ENCODE measurements around the gene CGNL1.

CGNL1 gene

DNA sequence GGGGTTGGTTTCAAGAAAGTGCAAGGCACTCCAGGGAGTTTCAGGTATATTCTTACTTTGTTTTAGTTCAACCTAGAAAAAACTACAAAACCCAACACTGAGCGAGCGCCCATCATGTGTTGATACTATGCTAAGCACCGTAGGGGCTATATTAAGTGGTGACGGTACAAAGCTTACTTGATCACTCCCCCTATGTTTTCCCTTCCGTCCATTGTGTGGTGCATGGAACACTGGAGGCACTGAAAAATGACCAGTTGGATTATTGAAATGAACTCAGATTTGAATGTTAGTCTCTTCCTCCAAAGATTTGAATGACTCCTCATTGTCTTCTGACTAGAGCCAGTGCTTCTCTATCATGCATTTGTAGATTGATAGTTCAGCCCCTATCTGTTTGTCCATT is 222.0 kb downstream of the CGNL1 start:
- H2AFZ ChIP-seq (ENCODE audit: low read length) = no peak overlapping the region
- no peak overlapping the region for H3K27ac ChIP-seq (ENCODE audit: low read depth, low read length, poor library complexity, severe bottlenecking)
- H3K27me3 ChIP-seq (ENCODE audit: insufficient read depth, low read length) = no peaks in the 10 kb centered on the region
- H4K20me1 ChIP-seq (ENCODE audit: insufficient read depth, low read length) = no peaks in the 10 kb centered on the region
- H3K9ac ChIP-seq (ENCODE audit: low read length) = no peak overlapping the region
- no peak overlapping the region for H3K4me3 ChIP-seq (ENCODE audit: low read depth, low read length, poor library complexity, severe bottlenecking)
- H3K4me2 ChIP-seq (ENCODE audit: low read length) = no peak overlapping the region
- no peak for TF ChIP-seq EZH2 (IDR thresholded peaks at IDR 0.05; ENCODE audit: borderline replicate concordance, low read length)
- TF ChIP-seq, protein P1, sequence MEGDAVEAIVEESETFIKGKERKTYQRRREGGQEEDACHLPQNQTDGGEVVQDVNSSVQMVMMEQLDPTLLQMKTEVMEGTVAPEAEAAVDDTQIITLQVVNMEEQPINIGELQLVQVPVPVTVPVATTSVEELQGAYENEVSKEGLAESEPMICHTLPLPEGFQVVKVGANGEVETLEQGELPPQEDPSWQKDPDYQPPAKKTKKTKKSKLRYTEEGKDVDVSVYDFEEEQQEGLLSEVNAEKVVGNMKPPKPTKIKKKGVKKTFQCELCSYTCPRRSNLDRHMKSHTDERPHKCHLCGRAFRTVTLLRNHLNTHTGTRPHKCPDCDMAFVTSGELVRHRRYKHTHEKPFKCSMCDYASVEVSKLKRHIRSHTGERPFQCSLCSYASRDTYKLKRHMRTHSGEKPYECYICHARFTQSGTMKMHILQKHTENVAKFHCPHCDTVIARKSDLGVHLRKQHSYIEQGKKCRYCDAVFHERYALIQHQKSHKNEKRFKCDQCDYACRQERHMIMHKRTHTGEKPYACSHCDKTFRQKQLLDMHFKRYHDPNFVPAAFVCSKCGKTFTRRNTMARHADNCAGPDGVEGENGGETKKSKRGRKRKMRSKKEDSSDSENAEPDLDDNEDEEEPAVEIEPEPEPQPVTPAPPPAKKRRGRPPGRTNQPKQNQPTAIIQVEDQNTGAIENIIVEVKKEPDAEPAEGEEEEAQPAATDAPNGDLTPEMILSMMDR (IDR thresholded peaks at IDR 0.05; ENCODE audit: low read length) = no peak
- H3K9me2 ChIP-seq (ENCODE audit: low read depth, low read length) = no peaks in the 10 kb centered on the region
- H3F3A ChIP-seq (ENCODE audit: insufficient read depth, low read length) = no peaks in the 10 kb centered on the region
- no peaks in the 10 kb centered on the region for H3K4me1 ChIP-seq (ENCODE audit: insufficient read depth, low read length, severe bottlenecking)
- no peaks in the 10 kb centered on the region for H3K79me2 ChIP-seq (ENCODE audit: insufficient read depth, low read length)
- no peaks in the 10 kb centered on the region for H3K36me3 ChIP-seq (ENCODE audit: insufficient read depth, low read length)
- H3K9me3 ChIP-seq (ENCODE audit: low read length) = no peaks in the 10 kb centered on the region

DNA sequence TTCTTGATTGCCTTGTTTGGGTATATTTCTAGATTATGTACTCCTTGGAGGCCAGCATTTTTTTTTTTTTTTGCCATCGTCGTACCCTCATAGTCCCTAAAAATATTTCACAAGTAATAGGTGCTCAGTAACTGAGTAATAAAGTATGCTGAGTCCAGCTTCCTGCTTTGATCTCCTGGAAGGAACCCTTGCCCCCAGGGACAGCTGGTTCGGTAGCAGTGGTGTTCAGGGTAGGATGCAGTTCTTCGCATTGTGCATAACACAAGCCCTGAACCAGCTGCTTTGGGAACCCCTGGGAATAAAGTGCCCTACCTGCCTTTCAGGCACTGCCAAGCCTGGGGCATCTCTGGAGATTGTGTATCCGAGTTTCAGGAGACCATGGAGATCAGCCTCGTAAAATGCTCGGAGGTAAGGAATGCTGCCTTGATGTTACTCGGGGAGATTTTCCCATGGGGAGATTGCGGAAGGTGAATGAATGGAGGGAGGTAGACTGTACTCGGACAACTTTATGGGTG is 223.0 kb downstream of the CGNL1 start:
- Histone ChIP-seq H2AFZ (ENCODE audit: low read length) (no peak overlapping the region), H3F3A (ENCODE audit: insufficient read depth, low read length) (no peaks in the 10 kb centered on the region), H3K9me2 (ENCODE audit: low read depth, low read length) (no peaks in the 10 kb centered on the region), H3K4me1 (ENCODE audit: insufficient read depth, low read length, severe bottlenecking) (no peaks in the 10 kb centered on the region), H3K4me2 (ENCODE audit: low read length) (no peak overlapping the region), H3K27ac (ENCODE audit: low read depth, low read length, poor library complexity, severe bottlenecking) (no peak overlapping the region), H3K4me3 (ENCODE audit: low read depth, low read length, poor library complexity, severe bottlenecking) (no peak overlapping the region), H3K36me3 (ENCODE audit: insufficient read depth, low read length) (no peaks in the 10 kb centered on the region), H3K27me3 (ENCODE audit: insufficient read depth, low read length) (no peaks in the 10 kb centered on the region), H3K9me3 (ENCODE audit: low read length) (no peaks in the 10 kb centered on the region), H3K9ac (ENCODE audit: low read length) (no peak overlapping the region), H3K79me2 (ENCODE audit: insufficient read depth, low read length) (no peaks in the 10 kb centered on the region), H4K20me1 (ENCODE audit: insufficient read depth, low read length) (no peaks in the 10 kb centered on the region)
- TF ChIP-seq, protein P1 (IDR thresholded peaks at IDR 0.05; ENCODE audit: low read length) = no peak
- no peak for TF ChIP-seq EZH2 (IDR thresholded peaks at IDR 0.05; ENCODE audit: borderline replicate concordance, low read length)

DNA sequence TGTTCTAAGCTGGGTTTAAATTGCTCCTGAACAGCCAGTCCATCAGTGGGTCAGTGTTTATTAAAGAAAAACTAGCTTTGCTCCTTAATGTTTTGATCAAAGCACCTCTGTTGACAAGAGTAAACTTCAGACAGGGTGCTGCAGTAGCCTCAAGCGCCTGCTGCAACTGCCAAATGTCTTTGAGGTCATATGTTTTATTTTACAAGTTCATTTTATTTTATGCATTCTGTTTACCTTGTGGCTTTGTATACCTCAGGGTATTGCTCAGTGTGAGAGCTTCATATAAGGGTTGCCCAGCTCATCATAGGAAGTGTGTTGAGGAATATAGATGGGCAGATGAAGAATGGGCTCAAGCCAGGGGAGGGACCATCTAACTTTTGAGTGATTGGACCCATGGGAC is 223.9 kb downstream of the CGNL1 start:
- no peak for TF ChIP-seq EZH2 (IDR thresholded peaks at IDR 0.05; ENCODE audit: borderline replicate concordance, low read length)
- TF ChIP-seq, protein P1 (IDR thresholded peaks at IDR 0.05; ENCODE audit: low read length) = no peak
- no peak overlapping the region for H3K9ac ChIP-seq (ENCODE audit: low read length)

More for the DNA sequence above, 223.9 kb downstream of the CGNL1 start:
- Histone ChIP-seq H3K79me2 (ENCODE audit: insufficient read depth, low read length) (no peaks in the 10 kb centered on the region), H2AFZ (ENCODE audit: low read length) (no peak overlapping the region), H3F3A (ENCODE audit: insufficient read depth, low read length) (no peaks in the 10 kb centered on the region), H3K9me3 (ENCODE audit: low read length) (no peaks in the 10 kb centered on the region), H3K4me1 (ENCODE audit: insufficient read depth, low read length, severe bottlenecking) (no peaks in the 10 kb centered on the region), H3K36me3 (ENCODE audit: insufficient read depth, low read length) (no peaks in the 10 kb centered on the region), H3K4me3 (ENCODE audit: low read depth, low read length, poor library complexity, severe bottlenecking) (no peak overlapping the region), H4K20me1 (ENCODE audit: insufficient read depth, low read length) (no peaks in the 10 kb centered on the region), H3K27me3 (ENCODE audit: insufficient read depth, low read length) (no peaks in the 10 kb centered on the region), H3K27ac (ENCODE audit: low read depth, low read length, poor library complexity, severe bottlenecking) (no peak overlapping the region), H3K9me2 (ENCODE audit: low read depth, low read length) (no peaks in the 10 kb centered on the region), H3K4me2 (ENCODE audit: low read length) (no peak overlapping the region)
